Testis (tissue), 3 donors: Measurements from ENCODE around the gene PTPRD. TPM values are rescaled to one million over a fixed set of nuclear protein-coding genes. Genes with fewer than 3 reads are reported as not detected.

Experiments
- DNase-seq: peaks from one replicate; pipeline ENCODE4 v3.0.0-alpha.2; 2019
- H3K27ac ChIP-seq, 2 donors: fragments of 200-600 bp; sonication (generic); one replicate each; pipeline ENCODE4 v1.5.1; 2019
- H3K27me3 ChIP-seq: fragments of 200-600 bp; sonication (generic); one replicate; pipeline ENCODE4 v1.5.1; 2019
- H3K36me3 ChIP-seq: fragments of 200-600 bp; sonication (generic); one replicate; pipeline ENCODE4 v1.5.1; 2017; ENCODE audit warnings: low read depth; ENCODE audit errors: missing control alignments
- H3K4me1 ChIP-seq: fragments of 200-600 bp; sonication (generic); one replicate; pipeline ENCODE4 v1.5.1; 2019
- H3K4me3 ChIP-seq, 2 donors: fragments of 200-600 bp; sonication (generic); one replicate each; pipeline ENCODE4 v1.5.1; 2017 to 2019
- H3K9me3 ChIP-seq: fragments of 200-600 bp; sonication (generic); one replicate; pipeline ENCODE4 v1.5.1; 2017
- CTCF ChIP-seq, 3 experiments: fragments of 450-650 bp in 2 of 3; fragments of 200-600 bp in 1 of 3; sonication (generic) in 1 of 3; IDR thresholded peaks; one replicate each; pipeline ENCODE4 v1.5.1; 2016 to 2019; ENCODE audit warnings: antibody characterized with exemption in 3 of 3, mild to moderate bottlenecking in 2 of 3, moderate library complexity in 1 of 3
- POLR2A ChIP-seq: fragments of 450-650 bp; IDR thresholded peaks from one replicate; pipeline ENCODE4 v1.6.1; 2017; ENCODE audit warnings: antibody characterized with exemption, mild to moderate bottlenecking, moderate library complexity
- WGBS, 2 donors: methylation state at CpG; one replicate each; pipeline ENCODE4 v1.1.5; 2018; 5-methylcytosine and 5-hydroxymethylcytosine counted together
- intact Hi-C: fragments of 100-400 bp; cut with DNase I; formaldehyde crosslinking; loops from one replicate; pipeline ENCODE4 v1.15.1; 2023; ENCODE audit warnings: low total_unique reads
- polyA plus RNA-seq: library from polyadenylated mRNA; stranded (reverse); fragments of 350-450 nt; fragmentation: Illumina TruSeq; extraction: RNeasy Lipid Tissue Mini Kit (QIAGEN cat#74804); gene quantifications from one replicate; pipeline ENCODE4 v1.2.3, GENCODE V29; 2014; ENCODE audit warnings: low read depth, low replicate concordance; ENCODE audit not compliant: insufficient read depth
- total RNA-seq, 2 donors: library from RNA; depleted of rRNA; stranded (reverse); fragments of >200 nt; gene quantifications; one replicate each; pipeline ENCODE4 v1.2.3, GENCODE V29; 2016

Gene PTPRD
- total and polyA plus RNA-seq, 3 donors from 2014 or later = 15.4 to 33.6 (median 32.5) TPM

- no peak overlapping the region for H3K4me3 ChIP-seq
- H3K36me3 ChIP-seq = no peaks in the 10 kb centered on the region
- TF ChIP-seq CTCF (IDR thresholded peaks at IDR 0.05) (no peak), POLR2A (no peak)
- H3K27ac ChIP-seq = no peak overlapping the region
- no peaks in the 10 kb centered on the region for H3K9me3 ChIP-seq
- H3K4me1 ChIP-seq = no peaks in the 10 kb centered on the region
- intact Hi-C loops = no loop called here
- no peaks in the 10 kb centered on the region for H3K27me3 ChIP-seq
- DNase-seq = no peak
- WGBS, 2 donors = 87 to 90% methylated on average over 2 of the region's 2 CpGs
Measured at GRCh38 chr9:10036095-10036494, 576.7 kb downstream of the PTPRD start.

GRCh38 chr9:10032166-10032565 is 580.6 kb downstream of the PTPRD start:
- no peaks in the 10 kb centered on the region for H3K9me3 ChIP-seq
- H3K27me3 ChIP-seq = no peaks in the 10 kb centered on the region
- H3K27ac ChIP-seq = no peak overlapping the region
- TF ChIP-seq CTCF (IDR thresholded peaks at IDR 0.05) (no peak), POLR2A (no peak)
- intact Hi-C loops = no loop called here
- H3K4me1 ChIP-seq = no peaks in the 10 kb centered on the region
- H3K4me3 ChIP-seq = no peak overlapping the region
- no peak for DNase-seq
- H3K36me3 ChIP-seq = no peaks in the 10 kb centered on the region

- TF ChIP-seq POLR2A = no peak
- TF ChIP-seq CTCF (IDR thresholded peaks at IDR 0.05) = no peak
- intact Hi-C loops = no loop called here
- no peaks in the 10 kb centered on the region for H3K4me1 ChIP-seq
Measured at GRCh38 chr9:10026443-10026984, 586.3 kb downstream of the PTPRD start.

GRCh38 chr9:10015755-10016154 is 597.0 kb downstream of the PTPRD start:
- Histone ChIP-seq H3K9me3 (no peaks in the 10 kb centered on the region), H3K27ac (no peak overlapping the region), H3K27me3 (no peaks in the 10 kb centered on the region), H3K36me3 (no peaks in the 10 kb centered on the region), H3K4me3 (no peak overlapping the region), H3K4me1 (no peaks in the 10 kb centered on the region)
- intact Hi-C loops = no loop called here
- WGBS, 2 donors = 81 to 83% methylated on average over 1 of the region's 1 CpG
- TF ChIP-seq CTCF (IDR thresholded peaks at IDR 0.05) = no peak
- TF ChIP-seq POLR2A = no peak
- DNase-seq = no peak

More at GRCh38 chr9:10026443-10026984, 586.3 kb downstream of the PTPRD start:
- Histone ChIP-seq H3K27ac (no peak overlapping the region), H3K9me3 (no peaks in the 10 kb centered on the region), H3K36me3 (no peaks in the 10 kb centered on the region), H3K4me3 (no peak overlapping the region), H3K27me3 (no peaks in the 10 kb centered on the region)
- DNase-seq = no peak
- WGBS, 2 donors = 82 to 83% methylated on average over 5 of the region's 5 CpGs

GRCh38 chr9:10014889-10015288 is 597.9 kb downstream of the PTPRD start:
- H3K27me3 ChIP-seq = no peaks in the 10 kb centered on the region
- no peak overlapping the region for H3K27ac ChIP-seq
- intact Hi-C loops = no loop called here
- no peak for TF ChIP-seq POLR2A
- no peak for TF ChIP-seq CTCF (IDR thresholded peaks at IDR 0.05)
- no peaks in the 10 kb centered on the region for H3K4me1 ChIP-seq
- 81 to 89% methylated on average over 2 of the region's 2 CpGs for WGBS, 2 donors
- DNase-seq = no peak
- no peak overlapping the region for H3K4me3 ChIP-seq
- H3K9me3 ChIP-seq = no peaks in the 10 kb centered on the region
- H3K36me3 ChIP-seq = no peaks in the 10 kb centered on the region
